Hepatocyte (in vitro differentiated cells): ENCODE measurements around the gene COX10. TPM values are rescaled to one million over a fixed set of nuclear protein-coding genes. Genes with fewer than 3 reads are reported as not detected.

Experiments
- DNase-seq: peaks from one replicate; pipeline ENCODE4 v3.0.0-alpha.2; 2016; ENCODE audit warnings: low spot score
- H2AFZ ChIP-seq: fragments of 200-600 bp; sonication (generic); 2 replicates; pipeline ENCODE4 v1.6.0; 2016; ENCODE audit warnings: antibody characterized with exemption, mild to moderate bottlenecking
- H3K27ac ChIP-seq: fragments of 200-600 bp; sonication (generic); 2 replicates; pipeline ENCODE4 v1.5.1; 2016; ENCODE audit warnings: mild to moderate bottlenecking
- H3K27me3 ChIP-seq: fragments of 200-600 bp; sonication (generic); 2 replicates; pipeline ENCODE4 v1.6.1; 2016
- H3K36me3 ChIP-seq: fragments of 200-600 bp; sonication (generic); replicated peaks from 2 replicates; pipeline ENCODE4 v1.5.1; 2016; ENCODE audit warnings: low read depth; ENCODE audit not compliant: insufficient read depth
- H3K4me1 ChIP-seq: fragments of 200-600 bp; sonication (generic); 2 replicates; pipeline ENCODE4 v1.5.1; 2016; ENCODE audit warnings: mild to moderate bottlenecking, moderate library complexity; ENCODE audit not compliant: insufficient read depth
- H3K4me2 ChIP-seq: fragments of 200-600 bp; sonication (generic); 2 replicates; pipeline ENCODE4 v1.6.0; 2016
- H3K4me3 ChIP-seq: fragments of 200-600 bp; sonication (generic); 2 replicates; pipeline ENCODE4 v1.5.1; 2016; ENCODE audit warnings: mild to moderate bottlenecking
- H3K79me2 ChIP-seq: fragments of 200-600 bp; sonication (generic); 2 replicates; pipeline ENCODE4 v1.6.0; 2017; ENCODE audit warnings: mild to moderate bottlenecking
- H3K9me2 ChIP-seq: fragments of 200-600 bp; sonication (generic); replicated peaks from 2 replicates; pipeline ENCODE4 v1.6.0; 2017; ENCODE audit warnings: mild to moderate bottlenecking; ENCODE audit not compliant: insufficient read depth
- H3K9me3 ChIP-seq: fragments of 200-600 bp; sonication (generic); 2 replicates; pipeline ENCODE4 v1.5.1; 2016; ENCODE audit warnings: low read depth, mild to moderate bottlenecking
- H4K20me1 ChIP-seq: fragments of 200-600 bp; sonication (generic); 2 replicates; pipeline ENCODE4 v1.6.0; 2016; ENCODE audit warnings: mild to moderate bottlenecking; ENCODE audit not compliant: insufficient read depth, poor library complexity, severe bottlenecking
- CTCF ChIP-seq: fragments of 200-600 bp; sonication (generic); IDR thresholded peaks from 2 replicates; pipeline ENCODE4 v1.5.1; 2016; ENCODE audit warnings: antibody characterized with exemption, mild to moderate bottlenecking; ENCODE audit not compliant: poor library complexity
- EZH2 ChIP-seq: fragments of 200-600 bp; sonication (generic); IDR thresholded peaks from 2 replicates; pipeline ENCODE4 v1.6.1; 2016; ENCODE audit warnings: antibody characterized with exemption, mild to moderate bottlenecking, borderline replicate concordance
- EZH2phosphoT487 ChIP-seq: fragments of 200-600 bp; sonication (generic); IDR thresholded peaks from one replicate; pipeline ENCODE4 v1.6.1; 2018; ENCODE audit warnings: antibody characterized with exemption, mild to moderate bottlenecking, low read depth, moderate library complexity; ENCODE audit not compliant: unreplicated experiment, severe bottlenecking
- WGBS: methylation state at CpG from one replicate; pipeline ENCODE4 v1.1.6; 2016; ENCODE audit warnings: low lambda C conversion rate; ENCODE audit errors: missing lambda C conversion rate; 5-methylcytosine and 5-hydroxymethylcytosine counted together
- polyA plus RNA-seq: library from polyadenylated mRNA; unstranded; fragments of >200 nt; fragmentation: Nextera tagmentation; extraction: Ambion mirVana; gene quantifications from 2 replicates; pipeline ENCODE4 v1.2.1, GENCODE V29; 2016
- total RNA-seq: library from RNA; depleted of rRNA; stranded (reverse); fragments of >200 nt; gene quantifications from 2 replicates; pipeline ENCODE4 v1.2.3, GENCODE V29; 2014

COX10 gene
- total and polyA plus RNA-seq, 2 experiments from 2014 or later: 23.2 to 27.6 TPM

GRCh38 chr17:14133104-14133503 is 63.8 kb downstream of the COX10 start:
- TF ChIP-seq EZH2 (no peak), EZH2phosphoT487 (no peak), CTCF (no peak)
- Histone ChIP-seq H3K9me3 (no peaks in the 10 kb centered on the region), H4K20me1 (no peaks in the 10 kb centered on the region), H3K36me3 (no peaks in the 10 kb centered on the region), H3K4me1 (no peaks in the 10 kb centered on the region), H3K79me2 (no peaks in the 10 kb centered on the region), H3K27ac (no peak overlapping the region), H3K4me3 (no peak overlapping the region), H3K27me3 (no peaks in the 10 kb centered on the region), H3K4me2 (no peak overlapping the region), H3K9me2 (no peaks in the 10 kb centered on the region), H2AFZ (no peak overlapping the region)
- DNase-seq: no peak

GRCh38 chr17:14134456-14134855 is 65.2 kb downstream of the COX10 start:
- TF ChIP-seq CTCF (no peak), EZH2 (no peak), EZH2phosphoT487 (no peak)
- H3K36me3 ChIP-seq: no peaks in the 10 kb centered on the region
- H3K4me2 ChIP-seq: no peak overlapping the region
- H3K9me3 ChIP-seq: no peaks in the 10 kb centered on the region
- no peak overlapping the region for H3K27ac ChIP-seq
- 74% methylated on average over 2 of the region's 2 CpGs for WGBS
- H3K4me1 ChIP-seq: no peaks in the 10 kb centered on the region
- no peaks in the 10 kb centered on the region for H3K9me2 ChIP-seq
- no peak overlapping the region for H2AFZ ChIP-seq
- H3K79me2 ChIP-seq: no peaks in the 10 kb centered on the region
- DNase-seq: no peak
- H3K27me3 ChIP-seq: no peaks in the 10 kb centered on the region
- no peaks in the 10 kb centered on the region for H4K20me1 ChIP-seq
- H3K4me3 ChIP-seq: no peak overlapping the region

GRCh38 chr17:14135906-14136590 is 66.7 kb downstream of the COX10 start:
- Histone ChIP-seq H2AFZ (no peak overlapping the region), H3K27me3 (no peaks in the 10 kb centered on the region), H3K27ac (no peak overlapping the region), H4K20me1 (no peaks in the 10 kb centered on the region), H3K36me3 (no peaks in the 10 kb centered on the region), H3K4me3 (no peak overlapping the region), H3K4me2 (no peak overlapping the region), H3K79me2 (peaks cover 4% of the 10 kb centered on the region), H3K4me1 (no peaks in the 10 kb centered on the region), H3K9me2 (no peaks in the 10 kb centered on the region), H3K9me3 (no peaks in the 10 kb centered on the region)
- WGBS: 82% methylated on average over 4 of the region's 4 CpGs
- no peak for TF ChIP-seq CTCF
- no peak for TF ChIP-seq EZH2phosphoT487
- no peak for TF ChIP-seq EZH2
- no peak for DNase-seq
